ENCODE data around the gene DRC1.
"Not testable (repeated sequence)": the region's sequence is repeated elsewhere in the genome, so short reads cannot be mapped to it uniquely, and the experiment has no call there.

The DRC1 gene

DNA sequence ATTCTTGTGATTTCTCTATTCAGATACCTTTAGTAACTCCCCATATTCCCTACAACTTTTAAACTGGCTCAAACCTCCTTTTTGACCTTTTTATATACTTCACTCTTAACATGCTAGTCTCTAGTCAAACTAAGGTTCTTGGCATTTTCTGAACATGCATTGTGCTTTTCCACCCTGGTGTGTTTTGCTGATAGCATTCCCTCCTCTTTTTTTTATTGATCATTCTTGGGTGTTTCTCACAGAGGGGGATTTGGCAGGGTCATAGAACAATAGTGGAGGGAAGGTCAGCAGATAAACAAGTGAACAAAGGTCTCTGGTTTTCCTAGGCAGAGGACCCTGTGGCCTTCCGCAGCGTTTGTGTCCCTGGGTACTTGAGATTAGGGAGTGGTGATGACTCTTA lies 32.1 kb upstream of the DRC1 start:
- not testable (repeated sequence) for DNase-seq (ENCODE audit: low read depth); H3K27me3 ChIP-seq (replicated peaks; ENCODE audit: control insufficient read depth, insufficient read depth, low read length); H3K4me1 ChIP-seq (ENCODE audit: control insufficient read depth, insufficient read depth, low read length); H3K9me3 ChIP-seq (ENCODE audit: control insufficient read depth, low read length); H3K4me3 ChIP-seq (ENCODE audit: low read length); H3K9ac ChIP-seq (ENCODE audit: low read length)
- H3K36me3 ChIP-seq (ENCODE audit: control insufficient read depth, insufficient read depth, low read length, severe bottlenecking): peaks cover 61% of the 10 kb centered on the region

DNA sequence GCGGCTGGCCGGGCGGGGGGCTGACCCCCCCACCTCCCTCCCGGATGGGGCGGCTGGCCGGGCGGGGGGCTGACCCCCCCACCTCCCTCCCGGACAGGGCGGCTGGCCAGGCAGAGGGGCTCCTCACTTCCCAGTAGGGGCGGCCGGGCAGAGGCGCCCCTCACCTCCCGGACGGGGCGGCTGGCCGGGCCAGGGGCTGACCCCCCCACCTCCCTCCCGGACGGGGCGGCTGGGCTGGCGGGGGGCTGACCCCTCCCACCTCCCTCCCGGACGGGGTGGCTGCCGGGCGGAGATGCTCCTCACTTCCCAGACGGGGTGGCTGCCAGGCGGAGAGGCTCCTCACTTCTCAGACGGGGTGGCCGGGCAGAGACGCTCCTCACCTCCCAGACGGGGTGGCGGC lies 30.8 kb upstream of the DRC1 start:
- DNase-seq (ENCODE audit: low read depth); H3K9me3 ChIP-seq (ENCODE audit: control insufficient read depth, low read length); H3K4me1 ChIP-seq (ENCODE audit: control insufficient read depth, insufficient read depth, low read length); H3K4me3 ChIP-seq (ENCODE audit: low read length); H3K27me3 ChIP-seq (replicated peaks; ENCODE audit: control insufficient read depth, insufficient read depth, low read length); H3K9ac ChIP-seq (ENCODE audit: low read length): not testable (repeated sequence)
- peaks cover 66% of the 10 kb centered on the region for H3K36me3 ChIP-seq (ENCODE audit: control insufficient read depth, insufficient read depth, low read length, severe bottlenecking)

DNA sequence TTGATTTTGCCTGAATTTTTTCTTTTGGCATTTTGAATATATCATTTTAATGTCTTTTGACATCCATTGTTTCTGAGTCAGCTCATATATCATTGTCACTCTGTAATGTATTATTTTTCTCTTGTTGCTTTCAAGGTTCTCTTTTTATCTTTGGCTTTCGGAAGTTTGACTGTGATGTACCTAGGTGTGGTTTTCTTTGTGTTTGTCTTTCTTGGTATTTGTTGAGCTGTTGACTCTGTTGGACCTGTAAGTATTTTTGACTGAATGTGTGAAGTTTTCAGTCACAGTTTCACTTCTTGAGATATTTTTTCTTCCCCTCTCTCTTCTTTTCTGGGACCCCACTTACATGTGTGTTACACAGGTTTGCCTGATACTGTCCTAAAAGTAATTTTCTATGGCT lies 24.9 kb upstream of the DRC1 start:
- Histone ChIP-seq H3K4me3 (ENCODE audit: low read length) (no peak overlapping the region), H3K36me3 (ENCODE audit: control insufficient read depth, insufficient read depth, low read length, severe bottlenecking) (peaks cover 70% of the 10 kb centered on the region), H3K9me3 (ENCODE audit: control insufficient read depth, low read length) (no peaks in the 10 kb centered on the region), H3K9ac (ENCODE audit: low read length) (no peak overlapping the region), H3K27me3 (replicated peaks; ENCODE audit: control insufficient read depth, insufficient read depth, low read length) (no peaks in the 10 kb centered on the region), H3K4me1 (ENCODE audit: control insufficient read depth, insufficient read depth, low read length) (no peaks in the 10 kb centered on the region)
- no peak for DNase-seq (ENCODE audit: low read depth)

DNA sequence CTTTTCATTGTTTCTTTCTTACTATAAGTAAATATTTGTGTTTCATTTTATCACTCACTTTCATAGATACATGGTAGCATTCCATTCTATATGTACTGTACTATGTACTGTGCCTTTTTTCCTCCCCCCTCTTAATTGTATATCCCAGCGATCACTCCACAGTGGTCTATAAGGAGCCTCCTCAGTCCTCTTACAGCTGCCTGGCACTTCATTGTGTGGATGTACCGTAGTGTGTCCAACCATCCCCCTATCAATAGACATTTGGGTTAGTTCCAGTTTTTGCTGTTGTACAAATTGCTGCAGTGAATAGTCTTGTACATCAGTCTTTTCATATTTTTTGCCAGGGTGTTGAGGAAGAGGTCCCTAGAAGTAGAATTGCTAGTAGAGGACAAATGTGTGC lies 21.4 kb upstream of the DRC1 start:
- Histone ChIP-seq H3K27me3 (replicated peaks; ENCODE audit: control insufficient read depth, insufficient read depth, low read length) (no peaks in the 10 kb centered on the region), H3K36me3 (ENCODE audit: control insufficient read depth, insufficient read depth, low read length, severe bottlenecking) (peaks cover 62% of the 10 kb centered on the region), H3K9ac (ENCODE audit: low read length) (no peak overlapping the region), H3K4me3 (ENCODE audit: low read length) (no peak overlapping the region), H3K4me1 (ENCODE audit: control insufficient read depth, insufficient read depth, low read length) (no peaks in the 10 kb centered on the region), H3K9me3 (ENCODE audit: control insufficient read depth, low read length) (no peaks in the 10 kb centered on the region)
- no peak for DNase-seq (ENCODE audit: low read depth)

DNA sequence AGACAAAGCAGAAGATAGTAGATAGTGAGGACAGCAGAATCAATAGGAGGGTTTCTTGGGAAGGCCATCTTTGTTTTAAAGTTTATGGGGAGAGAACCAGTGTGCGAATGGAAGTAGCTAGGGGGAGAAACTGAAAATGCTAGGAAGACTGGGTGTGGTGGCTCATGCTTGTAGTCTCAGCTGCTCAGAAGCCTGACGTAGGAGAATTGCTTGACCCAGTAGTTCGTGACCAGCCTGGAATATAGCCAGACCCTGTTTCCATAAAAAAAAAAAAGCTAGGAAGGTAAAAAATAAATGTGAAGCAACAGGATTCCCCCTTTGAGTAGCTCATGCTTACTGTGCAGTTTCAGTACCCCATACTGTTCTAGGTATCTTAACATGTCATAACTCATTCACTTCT lies 19.2 kb upstream of the DRC1 start:
- Histone ChIP-seq H3K4me1 (ENCODE audit: control insufficient read depth, insufficient read depth, low read length) (no peaks in the 10 kb centered on the region), H3K36me3 (ENCODE audit: control insufficient read depth, insufficient read depth, low read length, severe bottlenecking) (peaks cover 61% of the 10 kb centered on the region), H3K9me3 (ENCODE audit: control insufficient read depth, low read length) (no peaks in the 10 kb centered on the region), H3K9ac (ENCODE audit: low read length) (no peak overlapping the region), H3K27me3 (replicated peaks; ENCODE audit: control insufficient read depth, insufficient read depth, low read length) (no peaks in the 10 kb centered on the region), H3K4me3 (ENCODE audit: low read length) (no peak overlapping the region)
- DNase-seq (ENCODE audit: low read depth): no peak

DNA sequence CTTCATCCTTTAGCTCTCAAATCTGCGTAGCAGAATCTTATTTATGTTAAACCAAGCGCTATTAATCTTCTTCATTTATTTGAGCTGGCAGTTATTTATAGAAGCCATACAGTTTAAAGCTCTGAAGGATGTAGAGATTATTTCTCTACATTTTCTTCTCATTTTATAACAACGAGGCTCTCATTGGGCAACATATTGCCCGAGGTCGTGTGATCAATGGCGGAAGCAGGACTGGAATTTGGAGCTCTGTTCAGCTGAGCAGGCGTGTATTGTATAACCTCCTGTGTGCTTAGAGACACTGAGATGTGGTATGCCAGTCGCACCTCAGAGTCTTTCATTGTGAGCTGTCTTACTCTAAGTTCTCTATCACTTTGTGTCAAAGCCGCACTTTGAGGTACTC lies 17.5 kb upstream of the DRC1 start:
- H3K4me3 ChIP-seq (ENCODE audit: low read length): no peak overlapping the region
- no peak overlapping the region for H3K9ac ChIP-seq (ENCODE audit: low read length)
- no peaks in the 10 kb centered on the region for H3K4me1 ChIP-seq (ENCODE audit: control insufficient read depth, insufficient read depth, low read length)
- peaks cover 68% of the 10 kb centered on the region for H3K36me3 ChIP-seq (ENCODE audit: control insufficient read depth, insufficient read depth, low read length, severe bottlenecking)
- no peak for DNase-seq (ENCODE audit: low read depth)
- H3K27me3 ChIP-seq (replicated peaks; ENCODE audit: control insufficient read depth, insufficient read depth, low read length): no peaks in the 10 kb centered on the region
- no peaks in the 10 kb centered on the region for H3K9me3 ChIP-seq (ENCODE audit: control insufficient read depth, low read length)

DNA sequence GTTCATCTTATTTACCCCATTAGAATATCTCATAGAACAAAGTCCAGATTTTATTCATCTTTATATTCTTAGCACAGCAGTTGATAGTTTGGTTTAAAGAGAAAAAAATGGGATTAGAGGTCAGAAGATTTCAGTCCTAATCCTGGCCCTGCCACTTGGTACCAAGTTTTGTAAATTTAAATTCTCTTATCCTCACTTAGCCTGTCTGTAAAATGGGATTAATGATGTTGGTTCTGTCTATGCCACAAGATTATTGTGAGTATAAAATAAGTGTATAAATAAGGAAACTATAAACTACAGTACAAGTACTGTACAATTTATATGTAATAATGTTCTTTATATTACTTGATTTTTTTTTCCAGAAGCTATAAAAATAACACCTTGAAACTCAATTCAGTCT lies 17.1 kb upstream of the DRC1 start:
- H3K4me3 ChIP-seq (ENCODE audit: low read length): no peak overlapping the region
- no peak for DNase-seq (ENCODE audit: low read depth)
- H3K27me3 ChIP-seq (replicated peaks; ENCODE audit: control insufficient read depth, insufficient read depth, low read length): no peaks in the 10 kb centered on the region
- H3K36me3 ChIP-seq (ENCODE audit: control insufficient read depth, insufficient read depth, low read length, severe bottlenecking): peaks cover 72% of the 10 kb centered on the region
- H3K9me3 ChIP-seq (ENCODE audit: control insufficient read depth, low read length): no peaks in the 10 kb centered on the region
- H3K9ac ChIP-seq (ENCODE audit: low read length): no peak overlapping the region
- no peaks in the 10 kb centered on the region for H3K4me1 ChIP-seq (ENCODE audit: control insufficient read depth, insufficient read depth, low read length)

DNA sequence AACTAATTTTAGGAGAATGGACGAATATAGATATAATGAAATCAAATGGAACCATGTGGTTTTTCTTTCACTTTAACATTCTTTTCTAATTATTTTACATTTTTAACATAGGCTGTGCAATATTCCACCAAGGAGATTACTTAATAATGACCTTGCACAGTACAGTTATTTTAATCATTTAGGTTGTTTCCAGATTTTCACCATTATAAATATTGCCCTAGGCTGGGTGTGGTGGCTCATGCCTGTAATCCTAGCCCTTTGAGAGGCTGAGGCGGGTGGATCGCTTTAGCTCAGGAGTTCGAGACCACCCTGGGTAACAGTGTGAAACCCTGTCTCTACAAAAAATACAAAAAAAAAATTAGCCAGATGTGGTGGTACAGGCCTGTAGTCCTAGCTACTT lies 14.5 kb upstream of the DRC1 start:
- Histone ChIP-seq H3K9ac (ENCODE audit: low read length) (no peak overlapping the region), H3K36me3 (ENCODE audit: control insufficient read depth, insufficient read depth, low read length, severe bottlenecking) (peaks cover 72% of the 10 kb centered on the region), H3K9me3 (ENCODE audit: control insufficient read depth, low read length) (no peaks in the 10 kb centered on the region), H3K27me3 (replicated peaks; ENCODE audit: control insufficient read depth, insufficient read depth, low read length) (no peaks in the 10 kb centered on the region), H3K4me3 (ENCODE audit: low read length) (no peak overlapping the region), H3K4me1 (ENCODE audit: control insufficient read depth, insufficient read depth, low read length) (no peaks in the 10 kb centered on the region)
- no peak for DNase-seq (ENCODE audit: low read depth)

DNA sequence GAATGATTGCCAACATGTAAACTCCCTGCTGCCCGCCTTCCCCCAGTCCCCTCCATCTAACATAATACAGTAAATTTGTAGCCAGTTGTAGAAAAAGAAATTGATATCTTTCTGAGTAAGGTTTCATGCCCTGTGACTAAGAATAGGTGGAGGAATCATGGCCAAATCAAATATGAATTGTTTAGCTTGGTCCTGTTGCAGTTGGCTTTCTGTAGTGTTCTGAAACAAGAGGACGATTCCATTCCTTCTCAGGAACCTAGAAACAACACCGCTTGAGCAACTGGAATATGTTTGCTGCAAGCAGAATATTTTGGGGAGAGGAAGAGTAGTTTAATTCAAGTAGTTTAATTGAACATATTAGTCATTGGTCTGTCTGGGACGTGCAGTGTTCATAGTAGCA lies 7.0 kb upstream of the DRC1 start:
- Histone ChIP-seq H3K4me1 (ENCODE audit: control insufficient read depth, insufficient read depth, low read length) (peaks cover 4% of the 10 kb centered on the region), H3K4me3 (ENCODE audit: low read length) (no peak overlapping the region), H3K9me3 (ENCODE audit: control insufficient read depth, low read length) (no peaks in the 10 kb centered on the region), H3K27me3 (replicated peaks; ENCODE audit: control insufficient read depth, insufficient read depth, low read length) (no peaks in the 10 kb centered on the region), H3K36me3 (ENCODE audit: control insufficient read depth, insufficient read depth, low read length, severe bottlenecking) (peaks cover 43% of the 10 kb centered on the region), H3K9ac (ENCODE audit: low read length) (no peak overlapping the region)
- DNase-seq (ENCODE audit: low read depth): no peak

DNA sequence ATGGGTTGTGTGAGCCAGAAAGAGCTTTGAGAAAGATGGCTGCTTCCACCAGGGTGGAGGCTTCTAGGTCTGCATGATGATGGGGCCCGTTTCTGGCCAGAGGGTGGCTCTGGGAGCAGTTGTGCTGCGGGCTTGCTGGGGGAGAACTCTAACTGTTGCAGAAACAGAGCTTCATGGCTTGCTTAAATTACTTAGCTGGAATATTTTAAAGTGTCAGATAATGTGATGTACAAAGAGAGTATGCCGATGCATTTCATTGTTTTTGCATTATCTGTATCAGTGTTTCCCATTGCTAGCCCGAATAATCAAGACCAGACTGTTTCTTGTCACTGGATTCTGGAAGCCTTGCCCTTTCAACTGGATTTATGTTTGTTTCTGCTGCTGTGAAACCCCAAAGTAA lies 6.3 kb upstream of the DRC1 start:
- no peak for DNase-seq (ENCODE audit: low read depth)
- H3K4me1 ChIP-seq (ENCODE audit: control insufficient read depth, insufficient read depth, low read length): peaks cover 4% of the 10 kb centered on the region
- no peaks in the 10 kb centered on the region for H3K9me3 ChIP-seq (ENCODE audit: control insufficient read depth, low read length)
- H3K4me3 ChIP-seq (ENCODE audit: low read length): no peak overlapping the region
- peaks cover 38% of the 10 kb centered on the region for H3K36me3 ChIP-seq (ENCODE audit: control insufficient read depth, insufficient read depth, low read length, severe bottlenecking)
- no peak overlapping the region for H3K9ac ChIP-seq (ENCODE audit: low read length)
- no peaks in the 10 kb centered on the region for H3K27me3 ChIP-seq (replicated peaks; ENCODE audit: control insufficient read depth, insufficient read depth, low read length)

DNA sequence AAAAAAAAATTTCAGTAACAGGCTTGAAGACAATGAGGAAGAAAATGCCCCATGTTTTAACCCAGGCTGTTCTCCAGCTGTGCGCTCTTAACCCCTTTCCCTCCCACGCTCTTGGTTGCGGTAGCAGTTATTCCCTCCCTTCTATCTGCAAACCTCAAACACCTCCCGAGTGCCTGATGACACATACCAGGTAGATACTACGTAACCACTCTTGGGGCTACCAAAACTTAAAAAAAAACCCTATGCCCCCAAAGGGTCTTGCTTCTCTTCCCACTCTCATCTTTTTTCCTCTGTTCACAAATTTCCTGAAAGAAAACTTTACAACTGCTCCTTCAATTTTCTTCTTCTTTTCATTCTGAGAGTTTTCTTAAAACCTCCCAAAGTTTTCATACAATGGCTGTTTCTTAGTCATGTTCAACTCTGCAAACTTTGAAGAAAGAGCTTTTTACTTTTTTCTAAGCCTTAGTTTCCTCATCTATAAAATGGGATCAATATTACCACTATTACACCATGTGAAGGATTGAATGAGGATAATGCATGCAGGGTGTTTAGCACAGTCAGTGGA lies 4.9 kb upstream of the DRC1 start:
- Histone ChIP-seq H3K9ac (ENCODE audit: low read length) (no peak overlapping the region), H3K9me3 (ENCODE audit: control insufficient read depth, low read length) (no peaks in the 10 kb centered on the region), H3K4me1 (ENCODE audit: control insufficient read depth, insufficient read depth, low read length) (peaks cover 9% of the 10 kb centered on the region), H3K36me3 (ENCODE audit: control insufficient read depth, insufficient read depth, low read length, severe bottlenecking) (peaks cover 29% of the 10 kb centered on the region), H3K27me3 (replicated peaks; ENCODE audit: control insufficient read depth, insufficient read depth, low read length) (no peaks in the 10 kb centered on the region), H3K4me3 (ENCODE audit: low read length) (no peak overlapping the region)
- no peak for DNase-seq (ENCODE audit: low read depth)

DNA sequence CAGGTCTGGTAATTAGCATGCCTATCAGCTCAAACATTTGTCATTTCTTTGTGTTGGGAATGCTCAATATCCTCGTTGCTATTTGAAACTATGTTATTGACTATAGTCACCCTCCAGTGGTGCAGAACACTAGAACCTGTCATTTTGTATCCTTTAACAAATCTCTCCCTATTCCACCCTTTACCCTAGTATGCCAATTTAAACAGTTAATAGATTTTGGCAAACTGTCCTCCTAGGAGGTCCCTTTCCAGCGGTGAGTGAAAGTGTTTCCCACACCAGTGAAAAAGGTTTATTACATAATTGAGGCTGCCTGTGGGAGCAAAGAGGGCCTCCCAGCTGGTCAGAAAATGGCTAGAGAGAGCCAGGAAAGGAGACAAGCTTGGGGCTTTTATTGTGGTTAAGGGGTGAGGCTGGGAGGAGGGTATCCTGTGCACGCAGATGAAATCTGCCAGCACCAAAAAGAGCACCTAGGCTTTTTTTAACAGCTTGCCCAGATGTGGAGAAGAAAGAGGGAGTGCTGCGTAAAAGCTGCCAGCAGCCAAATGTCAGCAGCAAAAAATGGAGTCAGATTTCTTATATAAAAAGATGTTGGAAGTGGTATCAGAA lies 1.8 kb upstream of the DRC1 start:
- Histone ChIP-seq H3K9ac (ENCODE audit: low read length) (no peak overlapping the region), H3K9me3 (ENCODE audit: control insufficient read depth, low read length) (no peaks in the 10 kb centered on the region), H3K27me3 (replicated peaks; ENCODE audit: control insufficient read depth, insufficient read depth, low read length) (no peaks in the 10 kb centered on the region), H3K4me1 (ENCODE audit: control insufficient read depth, insufficient read depth, low read length) (peaks cover 11% of the 10 kb centered on the region), H3K36me3 (ENCODE audit: control insufficient read depth, insufficient read depth, low read length, severe bottlenecking) (peaks cover 13% of the 10 kb centered on the region), H3K4me3 (ENCODE audit: low read length) (no peak overlapping the region)
- DNase-seq (ENCODE audit: low read depth): no peak

Data from adipocyte (in vitro differentiated cells).